H1 (cell line): ENCODE results near the gene GALNT9. TPM values are rescaled to one million over a fixed set of nuclear protein-coding genes. Genes with fewer than 3 reads are reported as not detected.

Experiments used
- CTCF ChIA-PET: fragments of 300-600 bp; sonication (Branson Sonifier 250); formaldehyde crosslinking; loops from one replicate; lab custom pipeline; 2021; ENCODE audit not compliant: partially characterized antibody; lab: Charles Lee
- POLR2A ChIA-PET: fragments of 300-600 bp; sonication (Branson Sonifier 250); formaldehyde crosslinking; loops from one replicate; lab custom pipeline; 2021; ENCODE audit warnings: inconsistent platforms; ENCODE audit not compliant: partially characterized antibody; lab: Charles Lee
- DNase-seq, 2 experiments: peaks; one replicate each; pipeline versions ENCODE4 v3.0.0 to v3.0.0-alpha.2; 2010 to 2022; ENCODE audit warnings: low spot score in 2 of 2, low read depth in 1 of 2, mixed read lengths in 1 of 2
- FAIRE-seq: peaks from 2 replicates; lab custom pipeline; 2011; peaks lifted over from hg19 to GRCh38; lab: Jason Lieb, UNC
- H2AFZ ChIP-seq: 2 replicates; pipeline ENCODE4 v1.8.1; 2012; ENCODE audit warnings: low read length, inconsistent platforms
- H2AK5ac ChIP-seq: 2 replicates; pipeline ENCODE4 v1.6.1; 2013; ENCODE audit warnings: low read depth, low read length
- H2BK120ac ChIP-seq: replicated peaks from 2 replicates; pipeline ENCODE3; 2013; ENCODE audit warnings: low read depth, low read length, inconsistent platforms
- H2BK12ac ChIP-seq: 2 replicates; pipeline ENCODE4 v1.6.1; 2013; ENCODE audit warnings: low read depth, low read length
- H2BK15ac ChIP-seq: 2 replicates; pipeline ENCODE4 v1.6.1; 2013; ENCODE audit warnings: low read length
- H2BK20ac ChIP-seq: 2 replicates; pipeline ENCODE4 v1.6.1; 2013; ENCODE audit warnings: low read length
- H2BK5ac ChIP-seq: 2 replicates; pipeline ENCODE4 v1.6.1; 2013; ENCODE audit warnings: low read depth, low read length
- H3K14ac ChIP-seq: 2 replicates; pipeline ENCODE4 v1.6.1; 2013; ENCODE audit warnings: inconsistent platforms; ENCODE audit not compliant: insufficient read length
- H3K18ac ChIP-seq: 2 replicates; pipeline ENCODE4 v1.6.1; 2013; ENCODE audit warnings: low read length; ENCODE audit errors: extremely low read depth
- H3K23ac ChIP-seq: 2 replicates; pipeline ENCODE4 v1.6.1; 2013; ENCODE audit warnings: inconsistent platforms; ENCODE audit not compliant: insufficient read length
- H3K23me2 ChIP-seq: 2 replicates; pipeline ENCODE4 v1.6.1; 2013; ENCODE audit warnings: low read depth, low read length
- H3K27ac ChIP-seq: 2 replicates; pipeline ENCODE4 v1.6.1; 2011; ENCODE audit warnings: low read depth, low read length, inconsistent platforms
- H3K27me3 ChIP-seq, 4 experiments: replicated peaks in 1 of 4; 1 replicate in 1 of 4; 2 replicates in 3 of 4; pipeline versions ENCODE4 v1.6.1 to v1.8.1; 2011 to 2013; ENCODE audit warnings: low read length in 3 of 4, mild to moderate bottlenecking in 3 of 4, inconsistent platforms in 2 of 4, mixed read lengths in 2 of 4, moderate library complexity in 1 of 4; ENCODE audit not compliant: control insufficient read depth in 3 of 4, insufficient read depth in 3 of 4; ENCODE audit errors: extremely low read depth in 1 of 4
- H3K36me3 ChIP-seq, 4 experiments: 2 replicates each; pipeline versions ENCODE4 v1.6.1 to v1.8.1; 2011 to 2013; ENCODE audit warnings: mild to moderate bottlenecking in 4 of 4, low read length in 3 of 4, moderate library complexity in 2 of 4, control low read depth in 1 of 4, inconsistent platforms in 1 of 4; ENCODE audit not compliant: insufficient read depth in 4 of 4, control insufficient read depth in 2 of 4
- H3K4ac ChIP-seq: replicated peaks from 2 replicates; pipeline ENCODE3; 2013; ENCODE audit warnings: low read length, low read depth, mixed read lengths, inconsistent platforms; ENCODE audit not compliant: insufficient read length
- H3K4me1 ChIP-seq, 4 experiments: replicated peaks in 1 of 4; 1 replicate in 1 of 4; 2 replicates in 3 of 4; pipeline versions ENCODE4 v1.6.1 to v1.8.1; 2011 to 2013; ENCODE audit warnings: low read length in 3 of 4, inconsistent platforms in 2 of 4, mixed read lengths in 1 of 4; ENCODE audit not compliant: insufficient read depth in 4 of 4, control insufficient read depth in 3 of 4
- H3K4me2 ChIP-seq, 2 experiments: 2 replicates each; pipeline versions ENCODE4 v1.6.1 to v1.8.1; 2011 to 2013; ENCODE audit warnings: low read depth in 2 of 2, low read length in 2 of 2, control low read depth in 1 of 2, inconsistent platforms in 1 of 2, mild to moderate bottlenecking in 1 of 2; ENCODE audit not compliant: insufficient read depth in 1 of 2
- H3K4me3 ChIP-seq, 4 experiments: fragments of 200-600, 300-600 bp in 1 of 4; sonication (generic), shearing (Covaris generic), sonication (Bioruptor Twin) in 1 of 4; 2 replicates each; pipeline versions ENCODE4 v1.5.1 to v1.8.1; 2011 to 2016; ENCODE audit warnings: low read length in 4 of 4, low read depth in 3 of 4, control low read depth in 2 of 4, inconsistent platforms in 2 of 4, mild to moderate bottlenecking in 2 of 4, mixed read lengths in 1 of 4, moderate library complexity in 1 of 4; ENCODE audit not compliant: insufficient read depth in 2 of 4; ENCODE audit errors: extremely low read depth in 1 of 4
- H3K56ac ChIP-seq: replicated peaks from 2 replicates; pipeline ENCODE3; 2013; ENCODE audit warnings: low read depth, mild to moderate bottlenecking, mixed read lengths, low read length, inconsistent platforms; ENCODE audit not compliant: insufficient read length
- H3K79me1 ChIP-seq: 2 replicates; pipeline ENCODE4 v1.6.1; 2013; ENCODE audit warnings: low read depth, low read length, control low read depth
- H3K79me2 ChIP-seq, 2 experiments: 2 replicates each; pipeline versions ENCODE4 v1.6.1 to v1.8.1; 2012 to 2013; ENCODE audit warnings: low read length in 2 of 2, mild to moderate bottlenecking in 2 of 2, inconsistent platforms in 1 of 2; ENCODE audit not compliant: insufficient read depth in 2 of 2, control insufficient read depth in 1 of 2
- H3K9ac ChIP-seq, 4 experiments: replicated peaks in 1 of 4; 1 replicate in 1 of 4; 2 replicates in 3 of 4; pipeline versions ENCODE4 v1.6.1 to v1.8.1; 2011 to 2013; ENCODE audit warnings: low read depth in 3 of 4, low read length in 3 of 4, control low read depth in 2 of 4, mild to moderate bottlenecking in 2 of 4, moderate library complexity in 2 of 4, inconsistent platforms in 1 of 4; ENCODE audit errors: extremely low read depth in 1 of 4
- H3K9me3 ChIP-seq, 2 experiments: 2 replicates each; pipeline versions ENCODE4 v1.6.1 to v1.8.1; 2012 to 2013; ENCODE audit warnings: mild to moderate bottlenecking in 2 of 2, moderate library complexity in 2 of 2, control low read depth in 1 of 2, inconsistent platforms in 1 of 2, low read depth in 1 of 2, low read length in 1 of 2, mixed read lengths in 1 of 2; ENCODE audit not compliant: insufficient read depth in 2 of 2
- H4K20me1 ChIP-seq, 2 experiments: replicated peaks in 1 of 2; 2 replicates each; pipeline versions ENCODE3 to v1.8.1; 2011 to 2013; ENCODE audit warnings: inconsistent platforms in 2 of 2, low read length in 2 of 2, mild to moderate bottlenecking in 1 of 2; ENCODE audit not compliant: insufficient read depth in 2 of 2, control insufficient read depth in 1 of 2
- H4K5ac ChIP-seq: 2 replicates; pipeline ENCODE4 v1.6.1; 2013; ENCODE audit warnings: low read length, low read depth, mixed read lengths, inconsistent platforms; ENCODE audit not compliant: insufficient read length
- H4K8ac ChIP-seq: 2 replicates; pipeline ENCODE4 v1.8.0; 2013; ENCODE audit warnings: mild to moderate bottlenecking, moderate library complexity, low read length, inconsistent platforms; ENCODE audit not compliant: insufficient read depth; ENCODE audit errors: extremely low read depth
- H4K91ac ChIP-seq: replicated peaks from 2 replicates; pipeline ENCODE3; 2013; ENCODE audit warnings: low read length, mixed read lengths, inconsistent platforms; ENCODE audit not compliant: insufficient read length
- EGR1 ChIP-seq: IDR thresholded peaks from 2 replicates; pipeline ENCODE4 v1.6.1; 2011; ENCODE audit warnings: low read depth, low read length, borderline replicate concordance
- FOSL1 ChIP-seq: IDR thresholded peaks from 2 replicates; pipeline ENCODE4 v1.6.1; 2011; ENCODE audit warnings: mild to moderate bottlenecking, low read depth, low read length, moderate library complexity; ENCODE audit not compliant: insufficient read depth
- WGBS, 2 experiments: shearing (Covaris generic) in 1 of 2; methylation state at CpG; one replicate each; pipeline versions ENCODE4 v1.1.6 to v1.1.7; 2013 to 2015; ENCODE audit warnings: low lambda C conversion rate in 2 of 2, mixed read lengths in 2 of 2, inconsistent platforms in 1 of 2, low coverage in 1 of 2, missing lambda C conversion rate in 1 of 2; ENCODE audit not compliant: insufficient replicate concordance in 2 of 2, insufficient coverage in 1 of 2, insufficient read length in 1 of 2; ENCODE audit errors: extremely low coverage in 1 of 2, missing lambda C conversion rate in 1 of 2; 5-methylcytosine and 5-hydroxymethylcytosine counted together
- polyA plus RNA-seq, 7 experiments: library from polyadenylated mRNA; depleted of rRNA in 3 of 7; stranded (reverse) in 5 of 7; unstranded in 2 of 7; fragments of >200 nt in 5 of 7; fragments of 200-250 nt in 2 of 7; gene quantifications; 1 replicate in 5 of 7; 2 replicates in 1 of 7; 4 replicates in 1 of 7; pipeline versions ENCODE4 v1.2.1 to v1.2.3, GENCODE V29; 2011 to 2013; ENCODE audit warnings: missing spikeins in 2 of 7, mixed read lengths in 2 of 7
- total RNA-seq: library from RNA; stranded (reverse); fragmentation: NEBNext Ultra II Directional; extraction: Animal tissue kit (Norgen Biotek cat#: 25700); gene quantifications from 2 replicates; pipeline ENCODE4 v1.2.1, GENCODE V29; 2021

The GALNT9 gene
- total and polyA plus RNA-seq, 2 of the 8 experiments (the other 6 are each of a cell fraction or from before 2014, with no cell fraction given), result 2.0 to 3.6 TPM

DNA sequence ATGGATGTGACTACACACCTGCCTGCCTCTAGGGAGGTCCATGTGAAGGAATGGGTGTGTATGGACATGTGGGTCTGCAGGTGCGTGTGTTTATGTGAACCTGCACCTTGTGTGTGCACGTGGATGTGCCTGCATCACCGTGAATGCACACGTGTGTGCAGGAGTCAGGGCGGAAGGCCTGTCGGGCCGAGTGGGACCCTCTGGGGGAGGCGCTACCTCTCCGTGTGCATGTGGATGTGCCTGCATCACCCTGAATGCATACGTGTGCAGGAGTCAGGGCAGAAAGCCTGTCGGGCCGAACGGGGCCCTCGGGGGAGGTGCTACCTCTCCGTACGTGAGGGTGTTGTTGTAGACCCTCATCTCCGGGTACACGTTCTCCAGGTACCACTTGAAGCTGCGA, 128.6 kb downstream of the GALNT9 start:
- Histone ChIP-seq H2AFZ (no peak overlapping the region), H2BK15ac (no peak overlapping the region), H3K27ac (no peak overlapping the region), H4K5ac (no peak overlapping the region), H3K9ac (no peak overlapping the region), H3K23me2 (no peaks in the 10 kb centered on the region), H3K4me3 (no peak overlapping the region), H4K8ac (no peak overlapping the region), H3K23ac (peak overlapping the region; percentile 83), H3K18ac (no peak overlapping the region), H3K79me1 (no peaks in the 10 kb centered on the region), H2BK20ac (no peak overlapping the region), H4K91ac (no peak overlapping the region), H2BK5ac (no peak overlapping the region), H3K4me1 (peaks cover 0 to under 1% (median 0%) of the 10 kb centered on the region in 4 experiments; a peak in 1 of 7 replicates), H3K27me3 (peaks cover 0 to 14% (median 9%) of the 10 kb centered on the region in 4 experiments; a peak in 5 of 7 replicates), H3K4me2 (no peak overlapping the region)
- no peak for DNase-seq
- POLR2A ChIA-PET, result no interaction called here
- 84% methylated on average over 19 of the region's 19 CpGs; no CpG with 5 or more reads in 1 of the 2 experiments for WGBS, 2 experiments
- TF ChIP-seq EGR1 (no peak), FOSL1 (no peak)
- TF ChIP-seq, all 59 proteins: peak for 0
- H3K56ac ChIP-seq, result no peak overlapping the region
- H2BK12ac ChIP-seq, result no peak overlapping the region
- H3K36me3 ChIP-seq, result no peaks in the 10 kb centered on the region
- no peak overlapping the region for H2AK5ac ChIP-seq
- H4K20me1 ChIP-seq, result no peaks in the 10 kb centered on the region
- CTCF ChIA-PET, result no interaction called here
- FAIRE-seq, result no peak
- H3K79me2 ChIP-seq, result no peaks in the 10 kb centered on the region
- no peak overlapping the region for H2BK120ac ChIP-seq
- H3K14ac ChIP-seq, result no peak overlapping the region
- H3K9me3 ChIP-seq, result no peaks in the 10 kb centered on the region
- no peak overlapping the region for H3K4ac ChIP-seq
